Activated CD8-positive, alpha-beta memory T cell treated with anti-CD3 and anti-CD28 coated beads, Interleukin-2, amount 50 U/mL, for 4 hours (primary cell): ENCODE results near the gene CCBE1.
"Not testable (repeated sequence)": the region's sequence is repeated elsewhere in the genome, so short reads cannot be mapped to it uniquely, and the experiment has no call there.

Experiments
- DNase-seq: peaks from one replicate; pipeline ENCODE4 v3.0.0-alpha.2; 2020

CCBE1 gene

DNA sequence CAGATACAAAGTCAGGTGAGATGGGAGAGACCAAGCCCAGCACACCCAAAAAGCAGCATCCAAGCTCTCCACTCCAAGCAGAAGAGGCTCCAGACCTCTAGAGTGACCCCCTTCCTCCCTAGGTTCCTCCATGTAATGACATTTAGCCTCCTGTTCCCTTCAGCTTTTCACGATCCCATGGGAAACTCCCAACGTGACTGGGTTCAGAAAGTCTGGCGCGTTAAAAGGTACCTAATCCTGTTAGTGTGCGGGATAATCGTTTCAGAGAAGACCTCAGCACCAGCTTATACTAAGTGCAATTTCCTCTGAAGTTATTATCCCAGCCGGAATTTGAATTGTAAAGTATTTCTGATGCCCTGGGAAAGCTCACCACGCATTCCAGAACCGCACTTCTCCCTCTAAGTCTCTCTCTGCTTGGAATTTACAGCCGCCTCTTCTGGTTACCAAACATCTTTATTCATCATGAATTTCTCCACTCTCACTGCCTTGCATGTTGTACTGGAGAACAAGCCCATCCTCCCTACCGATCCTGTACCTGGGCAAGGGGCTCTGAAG is 46.9 kb downstream of the CCBE1 start:
- DNase-seq: no peak

DNA sequence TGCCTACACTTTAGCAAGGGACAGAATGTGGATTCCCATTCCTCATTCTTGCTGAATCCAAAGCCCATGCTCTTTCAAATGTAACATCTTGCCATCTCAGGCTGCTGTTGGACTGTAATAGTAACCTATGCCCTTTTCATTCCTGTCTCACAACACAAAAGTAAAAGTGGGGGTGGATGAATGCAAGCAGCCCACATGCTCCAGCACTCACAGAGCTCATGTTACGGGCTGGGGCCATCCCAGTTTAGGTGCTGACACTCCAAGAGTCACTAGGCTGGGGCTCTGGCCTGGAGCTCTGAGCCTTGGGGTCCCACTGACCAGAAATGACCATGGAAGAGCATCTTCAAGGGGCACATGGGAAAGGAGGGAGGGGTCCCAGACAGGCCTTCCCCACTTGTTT is 47.6 kb downstream of the CCBE1 start:
- no peak for DNase-seq

DNA sequence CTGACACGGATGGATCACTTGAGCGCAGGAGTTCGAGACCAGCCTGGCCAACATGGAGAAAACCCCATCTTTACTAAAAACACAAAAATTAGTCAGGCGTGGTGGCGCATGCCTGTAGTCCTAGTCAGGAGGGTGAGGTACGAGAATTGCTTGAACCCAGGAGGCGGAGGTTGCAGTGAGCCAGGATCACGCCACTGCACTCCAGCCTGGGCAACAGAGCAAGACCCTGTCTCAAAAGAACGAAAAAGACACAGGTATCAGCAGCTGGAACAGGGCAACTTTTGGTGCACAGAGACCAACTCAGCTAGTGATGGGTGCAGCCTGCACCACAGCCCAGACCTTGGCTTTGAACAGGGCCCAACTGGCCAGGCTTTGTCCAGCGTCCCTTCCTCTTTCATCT is 48.8 kb downstream of the CCBE1 start:
- not testable (repeated sequence) for DNase-seq

DNA sequence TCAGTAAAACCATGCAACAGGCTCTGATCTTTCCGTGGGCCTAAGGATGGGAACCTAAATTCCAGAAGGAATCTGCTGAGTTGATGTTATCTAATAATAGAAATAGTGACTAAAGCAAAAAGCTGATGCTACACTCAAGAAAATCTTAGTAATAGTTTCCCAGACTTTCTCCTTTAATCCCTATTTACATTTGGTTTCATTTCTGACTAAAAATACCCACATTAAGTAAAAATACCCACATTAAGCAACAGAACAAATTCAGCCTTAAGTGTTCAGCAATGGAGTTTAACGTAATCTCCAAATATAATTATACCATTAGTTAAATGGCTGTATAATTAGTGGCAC is 50.3 kb downstream of the CCBE1 start:
- no peak for DNase-seq

DNA sequence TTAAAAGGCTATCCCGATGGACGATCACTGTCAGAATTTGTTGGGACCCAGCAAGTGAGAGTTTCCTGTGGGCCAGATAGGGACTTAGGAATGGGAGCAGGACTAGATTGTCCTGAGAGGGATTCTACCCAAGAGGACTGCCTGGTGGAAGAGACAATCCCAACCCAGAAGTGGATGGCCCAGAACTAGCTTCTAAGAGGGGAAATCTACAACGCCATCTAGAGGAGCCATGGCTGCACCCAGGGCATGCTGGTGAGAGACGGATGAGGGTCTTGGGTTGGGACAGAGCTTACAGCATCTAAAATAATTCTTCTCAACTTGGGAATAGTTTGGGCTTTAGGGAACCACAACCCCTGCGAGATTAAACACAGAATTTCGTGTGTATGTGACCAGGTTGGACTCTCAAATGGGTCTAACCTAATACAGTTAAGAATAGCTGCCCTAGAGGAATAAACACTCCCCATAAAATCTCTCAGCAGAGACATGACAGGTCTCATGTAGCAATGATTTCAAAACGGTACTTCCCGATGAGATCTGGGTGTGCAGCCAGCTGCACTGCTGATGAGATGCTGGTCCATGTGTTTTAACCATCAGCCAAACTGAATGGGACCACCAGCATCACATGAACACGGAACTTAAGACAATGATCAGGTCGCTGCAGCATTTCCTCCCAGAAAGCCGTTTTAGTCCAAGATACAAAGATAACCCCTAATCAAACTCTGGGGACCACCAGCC is 50.8 kb downstream of the CCBE1 start:
- no peak for DNase-seq

DNA sequence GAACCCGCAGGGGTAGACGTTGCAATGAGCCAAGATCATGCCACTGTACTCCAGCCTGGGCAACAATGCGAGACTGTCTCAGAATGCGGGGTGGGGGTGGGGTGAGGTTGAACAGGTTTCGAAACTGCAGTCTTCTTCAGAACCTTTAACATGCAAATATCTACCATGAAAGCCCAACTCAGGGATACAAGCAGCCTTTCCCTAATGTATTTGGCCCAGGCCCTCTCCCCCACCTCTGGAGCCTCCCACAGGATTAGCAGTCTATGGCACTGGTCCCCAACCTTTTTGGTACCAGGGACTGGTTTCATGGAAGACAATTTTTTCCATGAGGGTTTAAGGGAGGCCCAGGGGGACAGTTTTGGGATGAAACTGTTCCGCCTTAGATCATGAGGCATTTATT is 53.5 kb downstream of the CCBE1 start:
- no peak for DNase-seq

DNA sequence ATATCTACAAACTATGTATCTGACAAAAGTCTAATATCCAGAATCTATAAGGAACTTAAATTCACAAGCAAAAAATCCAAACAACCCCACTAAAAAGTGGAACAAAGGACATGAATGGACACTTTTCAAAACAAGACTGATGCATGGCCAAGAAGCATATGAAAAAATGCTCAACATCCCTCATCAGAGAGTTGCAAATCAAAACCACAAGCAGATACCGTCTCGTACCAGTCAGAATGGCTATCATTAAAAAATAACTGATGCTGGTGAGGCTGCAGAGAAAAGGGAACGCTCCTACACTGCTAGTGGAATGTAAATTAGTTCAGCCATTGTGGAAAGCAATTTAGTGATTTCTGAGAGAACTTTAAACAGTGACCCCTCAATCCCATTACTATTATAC is 56.5 kb downstream of the CCBE1 start:
- DNase-seq: no peak

DNA sequence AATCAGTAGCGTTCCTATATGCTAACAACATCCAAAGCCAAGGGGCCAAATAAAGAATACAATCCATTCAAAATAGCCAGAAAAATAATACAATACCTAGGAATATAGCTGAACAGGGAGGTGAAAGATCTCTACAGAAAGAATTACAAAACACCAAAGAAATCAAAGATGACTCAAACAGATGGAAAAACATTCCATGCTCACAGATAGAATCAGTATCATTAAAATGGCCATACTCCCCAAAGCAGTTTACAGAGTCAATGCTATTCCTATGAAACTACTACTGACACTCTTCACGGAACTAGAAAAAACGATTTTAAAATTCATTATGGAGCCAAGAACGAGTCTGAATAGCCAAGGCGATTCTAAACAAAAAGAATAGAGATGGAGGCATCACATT is 57.4 kb downstream of the CCBE1 start:
- DNase-seq: no peak

DNA sequence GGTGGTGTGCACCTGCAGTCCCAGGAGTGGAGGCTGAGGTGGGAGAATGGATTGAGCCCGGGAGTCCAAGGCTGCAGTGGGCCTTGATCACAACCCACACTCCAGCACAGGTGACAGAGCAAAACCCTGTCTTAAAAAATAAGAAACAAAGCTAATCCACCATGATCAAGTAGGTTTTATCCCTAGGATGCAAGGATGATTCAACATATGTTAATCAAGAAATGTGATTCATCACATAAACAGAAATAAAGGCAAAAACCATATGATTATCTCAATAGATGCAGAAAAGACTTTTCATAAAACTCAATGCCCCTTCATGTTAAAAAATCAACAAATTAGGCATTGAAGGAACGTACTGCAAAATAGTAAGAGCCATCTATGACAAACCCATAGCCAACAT is 58.1 kb downstream of the CCBE1 start:
- DNase-seq: no peak

DNA sequence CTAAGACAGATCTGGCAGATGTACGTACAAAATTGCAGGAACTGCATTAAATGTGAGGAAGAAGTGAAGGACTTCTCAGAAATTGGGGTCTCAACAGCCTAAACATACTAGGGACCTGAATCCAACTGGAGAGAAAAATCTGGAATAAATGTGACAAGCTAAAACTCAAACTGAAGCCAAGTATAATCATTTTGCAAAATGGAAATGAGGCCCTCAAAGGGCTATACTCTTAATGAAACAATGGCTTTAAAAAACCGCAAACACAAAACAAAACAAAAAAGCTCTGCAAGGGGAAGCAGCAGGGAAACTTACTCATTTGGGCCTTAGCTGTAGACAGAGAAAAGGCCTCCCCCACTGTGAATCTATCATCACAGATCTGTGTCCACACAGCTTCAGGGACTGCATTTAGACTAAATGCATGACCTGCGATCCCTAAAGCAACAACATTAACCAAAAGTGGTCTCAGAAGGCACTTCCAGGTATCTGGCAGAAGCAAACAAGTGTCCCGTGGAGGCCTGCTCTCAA is 63.2 kb downstream of the CCBE1 start:
- no peak for DNase-seq

DNA sequence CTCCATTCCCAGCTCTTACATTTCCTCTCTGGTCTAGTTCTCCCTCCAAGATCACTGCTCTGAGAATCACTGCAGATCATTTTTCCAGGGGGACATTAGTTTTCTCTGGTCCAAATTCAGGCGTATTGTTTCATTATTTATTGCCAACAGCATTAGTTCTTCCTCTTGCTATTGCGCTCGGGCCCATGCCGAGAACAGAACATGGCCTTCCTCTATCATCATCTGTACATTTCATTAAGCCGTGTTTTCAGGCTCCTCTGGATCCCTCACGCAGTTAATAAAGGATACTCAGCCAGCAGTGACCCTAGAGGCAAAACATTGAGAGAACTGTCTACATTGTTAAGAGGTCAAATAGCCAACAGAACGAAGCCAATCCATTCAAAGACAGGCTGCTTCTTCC is 63.9 kb downstream of the CCBE1 start:
- no peak for DNase-seq

DNA sequence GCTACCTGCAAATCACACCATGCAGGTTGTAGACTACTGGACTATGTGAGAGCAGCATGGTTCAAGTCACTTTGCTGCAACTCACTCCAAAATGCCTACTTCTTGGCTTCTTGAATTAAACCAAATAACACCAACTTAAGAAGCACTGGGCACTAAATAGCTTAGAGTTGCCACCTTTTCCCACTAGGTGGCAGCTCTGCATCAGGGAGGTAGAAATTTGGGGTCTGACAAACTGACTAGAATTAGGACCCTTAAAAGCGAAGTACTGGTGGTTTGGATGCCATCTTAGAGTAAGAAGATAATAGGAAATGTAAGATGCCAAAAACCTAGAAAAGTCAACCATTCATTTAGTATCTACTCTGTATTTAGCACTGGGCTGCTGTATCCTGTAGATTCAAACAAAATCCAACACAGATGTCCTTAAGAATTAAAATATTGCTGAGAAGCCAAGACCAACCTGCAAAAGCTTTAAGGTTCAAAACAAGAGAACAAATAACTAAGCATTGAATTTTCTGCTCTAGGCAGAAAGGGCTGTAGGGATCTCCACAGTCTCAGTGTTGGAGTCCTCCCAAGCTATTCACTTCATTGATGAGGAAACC is 65.5 kb downstream of the CCBE1 start:
- DNase-seq: no peak

DNA sequence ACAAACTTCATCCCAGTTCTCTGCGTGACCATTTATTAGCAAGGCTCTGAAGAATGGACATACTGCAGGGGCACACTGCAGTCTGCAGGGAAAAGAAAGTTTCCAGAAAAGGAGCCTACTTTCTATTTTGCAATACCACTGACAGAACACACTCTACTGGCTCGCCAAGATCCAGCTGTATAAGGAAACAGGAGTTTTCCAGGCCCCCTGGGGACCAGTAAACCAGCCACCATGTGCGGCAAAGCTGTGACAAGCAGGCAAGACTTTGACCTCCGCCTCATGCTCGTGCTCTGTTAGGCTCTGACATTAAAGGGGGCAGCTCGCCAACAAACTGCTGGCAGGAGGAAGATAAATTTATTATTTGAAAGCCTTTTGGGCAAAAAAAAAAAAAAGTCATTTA is 67.3 kb downstream of the CCBE1 start:
- DNase-seq: no peak

DNA sequence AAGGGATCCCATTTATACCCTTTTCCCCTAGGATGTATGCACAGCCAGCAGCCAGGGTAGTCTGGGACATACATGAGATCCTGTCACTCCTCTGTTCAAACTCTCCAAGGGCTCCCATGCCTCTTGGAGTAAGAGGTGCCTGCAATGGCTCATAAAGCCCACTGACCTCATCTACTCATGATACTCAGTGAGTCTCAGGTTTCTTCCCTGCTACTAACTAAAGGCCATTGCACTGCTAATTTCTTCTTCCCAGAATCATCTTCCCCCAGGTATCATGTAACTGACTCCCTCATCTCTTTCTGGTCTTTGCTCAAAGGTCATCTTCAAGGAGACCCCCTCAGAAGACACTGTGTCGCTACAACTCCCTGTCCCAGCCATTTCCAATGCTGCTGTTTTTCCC is 68.2 kb downstream of the CCBE1 start:
- DNase-seq: no peak

DNA sequence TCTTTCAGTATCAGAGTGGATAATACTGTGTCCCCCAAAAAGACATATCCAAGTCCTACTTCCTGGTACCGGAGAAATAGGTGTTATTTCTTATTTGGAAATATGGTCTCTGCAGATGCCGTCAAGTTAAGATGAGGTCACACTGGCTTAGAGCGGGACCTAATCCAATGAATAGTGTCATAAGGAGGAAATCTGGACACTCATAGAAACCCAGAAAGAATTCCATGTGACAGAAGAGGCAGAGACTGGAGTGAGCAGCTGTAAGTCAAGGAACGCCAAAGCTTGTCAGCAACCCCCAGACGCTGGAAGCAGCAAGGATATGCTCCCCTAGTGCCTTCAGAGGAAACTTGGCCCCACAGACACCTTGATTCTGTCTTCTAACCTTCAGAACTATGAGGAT is 69.8 kb downstream of the CCBE1 start:
- DNase-seq: no peak

DNA sequence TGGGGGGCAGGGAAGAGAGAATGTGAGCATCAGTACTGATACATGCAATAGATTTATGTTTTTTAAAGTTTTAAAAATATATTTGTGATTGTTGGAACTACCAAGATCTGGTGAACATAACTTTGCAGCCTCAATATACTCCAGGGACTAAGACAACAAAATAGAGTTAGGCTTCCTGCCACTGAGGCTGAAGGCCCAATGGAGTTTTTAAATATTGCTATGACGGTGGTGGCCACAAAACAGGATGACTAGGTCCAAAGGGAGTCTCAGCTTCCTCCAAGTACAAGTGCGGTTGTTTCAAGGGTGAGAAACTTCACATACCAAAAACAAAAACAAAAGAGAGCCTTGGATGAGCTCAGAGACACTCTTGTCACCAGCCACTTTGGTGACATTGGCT is 72.9 kb downstream of the CCBE1 start:
- no peak for DNase-seq

DNA sequence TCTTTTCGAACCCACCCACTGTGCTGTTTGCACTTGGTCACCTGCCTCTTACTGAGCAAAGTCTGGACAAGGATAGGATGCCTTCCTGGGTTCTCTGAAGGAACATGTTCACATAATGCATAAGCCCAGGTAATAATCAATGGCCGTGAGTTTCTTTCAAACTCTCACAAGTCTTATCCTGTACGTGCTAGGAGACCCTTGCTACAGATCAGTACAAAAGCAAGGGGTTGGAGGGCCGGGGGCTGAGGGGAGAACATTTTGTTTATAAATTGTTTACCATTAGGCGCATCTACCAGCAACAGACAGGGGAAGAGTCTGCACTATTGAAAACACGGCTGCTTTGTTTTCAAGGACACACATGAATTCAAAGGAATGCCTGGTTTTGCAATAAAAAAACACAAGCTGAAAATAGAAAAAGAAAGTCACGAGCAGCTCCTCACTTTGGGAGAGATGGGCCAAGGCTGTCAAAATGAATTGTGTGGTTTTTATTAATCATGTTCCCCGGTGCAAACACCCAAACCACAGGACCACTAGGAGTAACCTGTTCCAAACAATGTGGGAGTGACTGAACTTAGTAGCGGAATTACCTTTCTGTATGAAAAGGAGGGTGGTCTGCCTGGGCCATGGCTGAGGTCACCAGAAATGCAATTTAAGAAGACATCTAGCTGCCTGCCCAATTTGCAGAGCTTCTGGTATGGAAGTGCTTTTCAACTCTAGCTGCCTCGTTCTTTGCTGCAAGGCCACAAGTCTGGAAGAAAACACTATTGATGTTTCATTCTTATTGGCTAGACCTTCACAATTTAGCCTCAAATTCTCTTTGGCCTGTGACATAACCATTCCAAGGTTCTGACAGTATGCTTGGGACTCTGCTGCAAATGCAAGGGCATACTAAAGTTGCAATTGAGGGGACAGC is 73.5 kb downstream of the CCBE1 start:
- DNase-seq: no peak

DNA sequence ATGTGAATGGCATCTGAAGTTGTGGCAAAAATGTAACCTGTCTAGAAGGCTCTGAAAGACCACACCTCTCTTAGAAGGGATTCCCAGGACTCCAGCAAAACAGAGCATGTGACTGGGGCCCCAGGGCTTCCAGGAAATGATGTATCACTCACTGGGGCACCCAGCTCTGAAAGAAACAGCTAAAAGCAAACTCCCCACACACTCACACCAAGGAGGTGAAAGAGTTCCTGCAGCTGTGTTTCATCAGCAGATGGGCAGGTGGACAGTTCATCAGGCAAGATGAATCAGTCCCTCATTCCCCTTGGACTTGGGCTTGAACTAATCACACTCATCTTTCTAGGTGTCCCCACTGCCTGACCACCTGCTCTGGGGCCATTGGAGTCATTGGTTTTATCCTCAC is 76.2 kb downstream of the CCBE1 start:
- DNase-seq: no peak

DNA sequence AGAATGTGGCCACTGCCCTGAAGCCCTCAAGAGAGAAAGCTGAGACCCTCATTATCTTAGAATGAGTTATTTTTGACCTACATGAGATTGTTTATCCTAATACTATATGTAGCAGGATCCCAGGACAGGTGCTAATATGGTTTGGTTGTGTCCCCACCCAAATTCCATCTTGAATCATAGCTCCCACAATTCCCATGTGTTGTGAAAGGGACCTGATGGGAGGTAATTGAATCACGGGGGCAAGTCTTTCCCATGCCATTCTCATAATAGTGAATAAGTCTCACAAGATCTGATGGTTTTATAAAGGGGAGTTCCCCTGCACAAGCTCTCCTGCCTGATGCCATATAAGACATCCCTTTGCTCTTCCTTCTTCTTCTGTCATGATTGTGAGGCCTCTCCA is 76.8 kb downstream of the CCBE1 start:
- no peak for DNase-seq

DNA sequence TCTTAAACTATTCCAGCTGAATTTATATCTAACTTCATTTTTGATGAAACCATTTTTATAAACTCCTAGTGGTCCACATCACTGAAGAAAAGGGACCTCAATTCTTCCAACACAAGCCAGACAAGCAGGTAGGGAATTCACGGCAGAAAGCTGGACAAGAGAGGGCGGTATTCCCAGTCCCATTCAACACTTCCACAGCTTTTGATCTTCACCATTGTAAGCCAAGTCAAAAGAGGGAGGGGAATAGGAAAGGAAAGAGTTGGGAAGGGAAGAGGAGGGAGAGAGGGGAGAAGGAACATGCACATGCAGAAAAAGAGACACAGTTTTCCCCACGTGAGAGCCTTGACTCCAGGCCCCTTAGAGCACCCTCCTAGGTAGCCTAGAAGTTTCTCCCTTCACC is 77.4 kb downstream of the CCBE1 start:
- DNase-seq: no peak

DNA sequence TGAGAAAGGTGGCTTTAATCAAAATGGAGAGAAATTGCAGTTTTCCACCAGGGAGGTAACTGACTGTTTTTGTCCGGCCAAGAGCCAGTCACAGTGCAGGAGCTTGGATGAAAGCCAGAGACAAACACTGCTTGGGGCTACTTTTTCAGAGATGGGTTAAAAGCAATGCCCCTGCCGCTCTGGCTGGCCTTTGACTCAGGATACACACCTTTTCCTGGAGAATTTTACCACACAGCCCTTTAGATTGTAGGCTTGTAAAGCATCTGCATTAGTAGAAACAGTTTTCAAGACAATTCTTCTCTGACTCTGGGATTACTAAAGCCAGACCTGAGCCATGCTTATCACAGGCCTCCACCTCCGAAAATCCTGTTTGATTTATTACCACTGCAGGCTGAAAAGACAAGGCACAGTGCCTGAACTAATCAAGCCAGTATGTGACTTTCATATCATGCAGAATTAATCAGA is 79.7 kb downstream of the CCBE1 start:
- no peak for DNase-seq

DNA sequence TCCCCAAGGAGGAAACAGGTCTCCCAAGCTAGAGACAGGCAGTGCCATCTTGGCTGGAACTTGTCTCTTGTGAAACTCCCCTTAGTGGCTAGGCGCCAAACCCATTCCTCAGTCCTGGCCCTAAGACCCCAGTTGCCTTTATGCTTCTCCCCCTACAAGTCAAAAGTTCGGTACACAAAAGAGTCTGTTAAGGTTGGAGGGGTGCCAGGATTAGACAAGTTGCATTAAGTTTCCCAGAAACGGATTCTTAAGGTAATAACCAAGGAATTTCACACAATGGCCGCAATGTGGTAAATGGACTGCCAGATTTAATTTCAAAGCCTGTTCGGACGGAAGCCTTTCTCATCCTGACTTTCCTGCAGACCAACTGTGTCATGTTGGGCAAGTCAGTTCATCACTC is 80.7 kb downstream of the CCBE1 start:
- DNase-seq: no peak

DNA sequence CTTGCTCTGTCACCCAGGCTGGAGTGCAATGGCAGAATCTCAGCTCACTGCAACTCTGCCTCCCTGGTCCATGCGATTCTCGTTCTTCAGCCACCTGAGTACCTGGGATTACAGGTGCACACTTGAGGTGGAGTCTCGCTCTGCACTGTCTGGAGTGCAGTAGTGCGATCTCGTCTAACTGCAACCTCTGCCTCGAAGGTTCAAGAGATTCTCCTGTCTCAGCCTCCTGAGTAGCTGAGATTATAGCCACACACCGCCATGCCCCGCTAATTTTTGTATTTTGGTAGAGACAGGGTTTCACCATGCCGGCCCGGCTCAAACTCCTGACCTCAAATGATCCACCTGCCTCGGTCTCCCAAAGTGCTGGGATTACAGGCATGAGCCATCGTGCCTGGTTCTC is 83.3 kb downstream of the CCBE1 start:
- no peak for DNase-seq

DNA sequence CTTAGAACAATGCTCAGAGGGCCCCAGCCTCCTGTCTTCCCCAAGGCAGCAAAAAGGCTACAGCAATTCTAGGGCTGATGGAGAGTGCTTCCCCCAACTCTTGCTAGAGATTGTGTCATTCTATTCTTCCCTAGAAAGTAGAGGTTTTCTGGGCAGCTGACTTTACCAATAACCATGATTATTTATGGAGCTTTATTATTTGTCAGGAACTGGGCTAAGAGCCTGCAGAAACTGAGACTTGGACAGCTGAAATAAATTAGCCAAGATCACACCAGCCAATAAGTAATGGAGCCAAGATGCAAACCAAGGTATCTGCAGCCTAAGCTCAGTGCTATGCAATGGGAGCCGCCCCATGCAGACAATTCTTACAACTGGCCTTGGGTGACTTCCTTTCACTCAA is 84.8 kb downstream of the CCBE1 start:
- DNase-seq: no peak
